Ramos (cell line): Measurements from ENCODE around the gene PDCD4.
"Not testable (repeated sequence)": the region's sequence is repeated elsewhere in the genome, so short reads cannot be mapped to it uniquely, and the experiment has no call there.

ENCODE experiments used
- in situ Hi-C: fragments of 300-500 bp; cut with MboI; formaldehyde crosslinking; loops from one replicate; pipeline ENCODE4 v1.14.3; 2022; ENCODE audit warnings: low sequenced_read_pairs; ENCODE audit not compliant: unreplicated experiment

PDCD4 gene

DNA sequence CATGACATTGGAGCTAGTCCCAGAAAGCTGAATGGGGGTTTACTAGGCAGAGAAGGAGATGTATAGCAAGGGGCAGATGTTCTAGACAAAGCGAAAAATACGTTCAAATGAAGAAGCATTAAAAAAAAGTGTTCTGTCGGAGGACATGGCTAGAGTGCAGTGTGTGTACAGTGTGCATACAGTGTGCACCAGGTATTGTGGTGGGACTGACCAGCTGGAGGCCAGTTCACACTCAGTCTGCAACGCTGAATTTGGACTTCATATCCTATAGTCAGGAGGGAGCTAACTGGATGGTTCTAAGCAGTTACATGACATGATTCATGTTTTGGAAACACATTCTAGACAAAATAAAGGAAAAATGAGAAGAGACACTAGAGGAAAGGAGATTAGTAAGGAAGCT is 38.4 kb downstream of the PDCD4 start:
- in situ Hi-C loops: no loop called here

DNA sequence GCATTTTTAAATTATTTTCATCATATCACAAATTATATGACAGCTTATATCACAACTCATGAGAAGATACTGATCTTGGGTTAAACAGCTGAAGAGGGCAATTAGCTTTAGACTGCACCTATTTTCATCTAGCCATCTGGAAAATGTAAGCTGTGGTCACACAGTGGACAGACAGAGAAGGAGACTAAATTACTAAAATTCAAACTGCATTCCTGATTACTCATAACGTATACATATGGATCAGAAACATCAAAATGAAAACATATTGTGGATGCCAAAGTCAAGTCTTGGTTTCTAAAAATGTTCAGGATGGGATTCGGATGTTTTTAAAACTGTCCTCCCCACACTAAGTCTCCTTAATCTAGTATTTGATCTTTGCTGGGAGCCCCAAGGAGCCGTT is 40.6 kb downstream of the PDCD4 start:
- in situ Hi-C loops: no loop called here

DNA sequence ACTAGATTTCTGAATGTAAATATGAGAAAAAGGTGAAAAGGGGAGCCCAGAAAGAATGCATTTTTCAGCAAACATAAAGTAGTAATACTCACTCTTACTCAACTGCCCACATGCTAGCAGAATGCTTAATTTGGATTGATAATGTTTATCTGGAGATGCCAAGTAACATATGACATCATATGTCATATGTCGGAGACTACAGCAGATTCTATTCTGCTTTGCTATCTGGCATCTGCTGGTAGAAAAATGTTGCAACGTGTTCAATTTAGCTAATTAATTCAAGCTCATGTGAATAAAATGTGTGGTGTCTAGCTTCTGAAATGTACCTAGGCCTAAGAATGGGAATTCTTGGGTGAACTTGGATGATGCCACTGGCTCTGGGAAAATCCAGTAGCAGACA is 42.7 kb downstream of the PDCD4 start:
- in situ Hi-C loops: no loop called here

DNA sequence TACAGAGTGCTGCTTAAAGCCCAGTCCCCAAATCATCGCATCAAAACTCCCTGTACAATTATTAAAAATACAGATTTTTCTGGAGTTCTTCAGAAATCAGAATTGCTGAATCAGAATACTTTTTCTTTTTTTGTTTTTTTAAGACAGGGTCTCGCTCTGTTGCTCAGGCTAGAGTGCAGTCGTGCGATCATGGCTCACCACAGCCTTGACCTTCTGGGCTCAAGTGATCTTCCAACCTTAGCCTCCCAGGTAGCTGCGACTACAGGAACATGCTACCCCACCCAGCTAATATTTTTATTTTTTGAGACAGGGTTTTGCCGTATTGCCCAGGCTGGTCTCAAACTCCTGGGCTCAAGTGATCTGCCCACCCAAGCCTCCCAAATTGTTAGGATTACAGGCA is 43.3 kb downstream of the PDCD4 start:
- in situ Hi-C loops: no loop called here

DNA sequence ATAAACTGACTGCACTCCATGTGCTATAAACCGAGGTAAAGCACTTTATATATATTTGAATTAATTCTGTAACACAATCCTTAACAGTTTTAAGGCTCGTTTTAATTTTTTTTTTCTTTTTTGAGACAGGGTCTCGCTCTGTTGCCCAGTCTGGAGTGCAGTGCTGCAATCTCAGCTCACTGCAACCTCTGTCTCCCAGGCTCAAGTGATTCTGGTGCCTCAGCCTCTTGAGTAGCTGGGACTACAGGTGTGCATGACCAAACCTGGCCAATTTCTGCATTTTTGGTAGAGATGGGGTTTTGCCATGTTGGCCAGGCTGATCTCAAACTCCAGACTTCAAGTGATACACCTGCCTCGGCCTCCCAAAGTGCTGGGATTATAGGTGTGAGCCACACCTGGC is 43.9 kb downstream of the PDCD4 start:
- in situ Hi-C loops: not testable (repeated sequence)

DNA sequence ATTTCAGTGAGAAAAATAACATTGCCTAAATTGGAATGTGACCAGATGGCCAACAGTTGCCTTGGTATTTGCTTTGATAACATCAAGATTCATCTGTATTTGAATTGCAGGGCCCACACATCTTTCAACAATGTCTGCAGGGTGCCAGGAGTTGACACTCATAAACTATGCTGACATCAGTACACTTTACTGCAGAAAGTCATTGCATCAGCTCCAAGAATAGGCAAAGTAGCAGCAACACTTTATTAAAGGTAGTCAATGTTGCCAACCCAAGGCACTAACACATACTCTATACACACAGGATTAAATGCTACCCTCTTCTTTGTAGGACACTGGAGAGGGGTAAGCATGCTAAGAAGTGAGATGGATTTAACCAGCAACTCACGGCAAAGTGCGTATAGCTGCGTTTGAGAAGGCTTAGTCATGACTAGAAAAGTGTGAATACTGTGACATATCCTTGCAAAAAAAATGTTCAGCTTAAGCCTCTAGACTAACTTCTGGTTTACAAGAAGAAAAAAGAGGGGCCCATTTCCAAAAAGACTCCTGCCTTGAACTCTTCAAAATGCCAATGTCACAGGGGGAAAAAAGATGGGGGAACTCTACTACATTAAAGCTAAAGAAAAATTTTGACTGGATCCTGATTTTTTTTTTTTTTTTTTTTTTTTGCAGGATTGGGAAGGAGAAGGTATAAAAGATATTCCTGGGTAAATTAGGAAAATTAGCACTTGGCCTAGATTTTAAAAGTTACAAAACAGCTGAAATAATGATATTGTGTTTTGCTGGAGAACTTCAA is 45.0 kb downstream of the PDCD4 start:
- in situ Hi-C loops: no loop called here

DNA sequence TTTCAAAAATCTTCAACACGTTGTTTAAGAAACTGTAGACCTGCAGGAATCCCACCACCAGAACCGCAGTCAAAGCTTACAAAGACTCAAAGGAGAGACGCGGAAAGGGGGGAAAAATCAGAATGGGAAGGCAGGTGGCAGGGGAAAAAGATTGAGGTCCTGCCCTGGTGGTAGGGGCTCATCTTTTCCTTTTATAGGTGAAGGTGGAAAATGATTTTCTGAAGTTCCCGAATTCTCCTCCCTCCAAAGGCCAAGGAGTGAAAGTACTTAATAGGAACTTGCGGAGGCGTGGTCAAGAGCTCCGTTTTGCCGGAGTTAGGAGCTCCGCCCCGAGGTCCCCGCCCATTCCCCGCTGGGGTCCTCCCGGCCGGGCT is 46.5 kb downstream of the PDCD4 start:
- in situ Hi-C loops: no loop called here

DNA sequence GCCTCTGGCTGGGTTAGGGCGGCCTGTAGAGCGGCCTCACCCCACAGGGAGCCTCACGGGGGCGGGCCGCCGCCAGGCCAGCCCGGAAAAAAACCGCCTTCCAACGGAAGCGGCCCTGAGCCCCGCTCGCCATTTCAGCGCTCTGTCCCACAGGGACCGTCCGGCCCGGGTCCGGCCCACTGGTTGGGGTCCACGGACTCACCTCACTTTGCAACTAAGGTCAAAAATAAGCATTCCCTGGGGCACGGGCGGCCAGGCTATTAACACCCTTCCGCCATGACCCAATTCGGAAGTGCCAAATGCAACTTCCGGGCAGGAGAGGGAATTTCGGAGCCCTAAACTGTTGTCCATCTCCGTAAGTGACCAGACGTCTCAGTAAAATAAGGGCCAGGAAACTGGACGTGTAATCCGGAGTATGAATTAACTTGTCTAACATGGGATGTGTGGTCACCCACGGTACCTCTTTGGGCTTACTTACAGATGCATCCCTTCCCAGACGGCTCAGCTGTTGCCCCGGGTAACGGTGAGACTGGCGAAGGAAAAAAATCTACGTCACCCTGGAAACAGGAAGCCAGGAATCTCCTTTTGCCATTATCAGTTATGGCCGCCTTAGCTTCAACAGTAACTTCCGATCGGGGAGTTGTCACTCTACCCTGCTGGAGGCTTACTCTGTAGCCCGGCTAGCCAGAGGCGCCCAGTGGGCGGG is 47.1 kb downstream of the PDCD4 start, which contains the start of gene BBIP1:
Gene BBIP1, minus strand, starts transcription at position 538 of the 706 bp plus-strand sequence. CDS start 1,023 bp downstream, outside the sequence.
- in situ Hi-C loops: no loop called here

DNA sequence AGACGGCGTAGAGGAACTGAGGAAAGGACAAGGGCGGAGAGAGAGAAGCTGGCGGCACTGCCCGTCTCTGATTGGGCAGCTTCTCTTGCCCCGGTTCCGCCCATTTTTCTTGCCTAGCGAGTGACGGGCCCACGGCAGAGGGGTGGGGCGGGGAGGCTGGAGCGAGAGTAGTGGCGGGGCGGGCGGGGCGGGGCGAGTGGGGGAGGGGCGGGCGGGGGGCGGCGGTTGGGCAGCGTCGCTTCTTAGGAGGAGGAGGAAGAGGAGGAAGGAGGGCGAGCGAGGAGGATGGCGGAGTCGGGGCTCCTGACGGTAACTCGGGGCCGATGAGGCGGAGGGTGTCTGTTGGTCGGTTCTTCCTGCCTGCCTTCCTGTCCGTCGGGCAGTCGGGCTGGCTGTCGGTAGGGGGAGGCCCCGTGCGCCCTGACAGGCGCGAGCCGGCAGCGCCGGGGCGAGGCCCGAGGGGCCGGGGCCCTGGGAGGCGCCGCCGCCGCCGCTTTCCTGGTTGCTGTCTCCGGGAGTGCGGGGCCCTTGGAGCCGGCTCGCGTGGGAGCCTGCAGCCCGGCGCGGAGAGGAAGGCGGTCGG is 47.7 kb downstream of the PDCD4 start, which contains the start of gene SHOC2:
Gene SHOC2, plus strand, starts transcription at position 256 of the 583 bp plus-strand sequence. CDS start 44,755 bp downstream, outside the sequence.
- in situ Hi-C loops: no loop called here

DNA sequence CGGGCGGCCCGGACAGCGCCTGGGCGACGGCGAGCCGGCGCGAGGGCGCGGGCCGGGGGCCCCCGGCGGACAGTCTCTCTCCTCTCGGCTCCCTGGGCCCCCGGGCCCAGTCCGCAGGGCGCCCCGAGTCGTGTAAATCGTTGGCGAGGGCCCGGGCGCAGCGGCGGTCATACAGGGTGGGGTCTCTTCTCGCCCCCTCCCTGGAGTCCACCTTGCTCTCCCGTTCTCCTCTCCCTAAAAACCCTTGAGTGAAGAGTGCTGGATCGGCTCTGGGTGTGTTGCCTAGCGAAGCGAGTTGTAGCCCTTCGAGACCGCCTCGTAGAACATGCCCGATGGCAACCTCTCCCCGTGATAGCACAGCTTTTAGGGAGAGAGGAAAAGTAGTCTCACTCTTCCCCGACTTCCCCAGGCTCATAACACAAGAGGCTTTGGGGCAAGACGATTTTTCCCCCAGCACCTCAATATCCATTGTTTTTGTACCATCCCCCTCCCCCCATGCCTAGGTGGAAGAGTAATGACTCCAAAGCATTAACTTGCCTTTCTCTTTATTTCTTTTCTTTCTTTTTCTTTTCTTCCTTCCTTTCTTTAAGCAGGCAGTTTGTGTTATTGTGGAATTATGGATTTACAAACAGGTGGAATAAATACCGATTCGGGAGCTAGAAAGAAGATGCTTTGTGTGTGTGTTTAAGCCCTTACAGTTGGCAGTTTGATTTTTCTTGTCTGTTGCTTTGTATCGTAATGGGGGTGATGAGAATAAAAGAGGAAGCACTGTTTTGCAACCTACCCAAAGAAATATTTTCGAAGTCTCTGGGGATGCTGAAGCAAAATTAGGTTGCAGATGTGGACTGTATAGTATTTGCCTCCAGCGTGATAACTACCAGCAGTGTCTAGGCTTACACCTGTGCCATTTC is 48.5 kb downstream of the PDCD4 start:
- in situ Hi-C loops: no loop called here

DNA sequence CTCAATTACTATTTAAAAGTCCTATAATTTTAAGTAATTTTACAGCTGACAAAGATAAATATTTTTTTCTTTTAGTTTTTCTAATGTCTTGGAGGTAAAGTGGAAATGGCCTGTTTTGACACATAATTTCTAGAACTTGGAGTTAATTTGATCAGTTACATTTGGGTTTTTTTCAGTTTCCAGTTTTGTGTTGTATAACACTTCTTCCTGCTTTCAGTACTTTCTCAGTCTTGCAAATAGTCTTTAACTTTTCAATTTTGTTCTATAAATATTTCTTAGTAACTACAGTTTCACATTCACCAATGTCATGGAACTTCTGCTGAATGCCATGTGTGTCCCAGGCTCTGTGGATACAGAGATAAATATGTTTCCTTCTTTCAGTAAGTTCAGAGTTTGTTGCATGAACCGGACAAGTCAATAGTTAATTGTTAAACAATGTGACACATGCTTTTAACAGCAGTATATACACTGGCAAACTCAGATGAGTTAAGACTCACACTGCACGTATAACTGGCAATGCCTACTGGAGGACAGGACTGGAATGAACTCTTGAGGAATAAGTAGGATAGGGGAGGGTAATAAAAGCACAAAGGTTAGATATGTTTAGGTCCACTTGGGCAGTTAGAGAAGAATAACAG is 52.2 kb downstream of the PDCD4 start:
- in situ Hi-C loops: no loop called here

DNA sequence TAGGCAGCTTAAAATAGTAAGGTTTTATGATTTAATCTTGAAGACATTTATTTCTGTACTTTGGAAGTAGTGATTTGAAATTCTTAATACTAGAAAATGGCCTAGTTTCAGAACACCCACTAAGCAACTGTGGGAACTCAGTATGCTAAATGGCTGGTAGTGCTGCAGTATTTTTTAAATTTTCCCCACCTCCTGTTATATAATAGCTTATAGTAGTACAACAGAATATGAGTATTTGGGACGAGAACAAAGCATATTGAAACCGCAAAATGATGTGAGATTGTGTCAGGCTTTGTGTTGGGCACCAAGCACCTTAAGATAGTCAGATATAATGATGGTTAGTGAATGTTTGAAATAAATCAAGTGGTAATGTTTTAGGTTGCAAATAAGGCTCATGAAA is 55.7 kb downstream of the PDCD4 start:
- in situ Hi-C loops: no loop called here

DNA sequence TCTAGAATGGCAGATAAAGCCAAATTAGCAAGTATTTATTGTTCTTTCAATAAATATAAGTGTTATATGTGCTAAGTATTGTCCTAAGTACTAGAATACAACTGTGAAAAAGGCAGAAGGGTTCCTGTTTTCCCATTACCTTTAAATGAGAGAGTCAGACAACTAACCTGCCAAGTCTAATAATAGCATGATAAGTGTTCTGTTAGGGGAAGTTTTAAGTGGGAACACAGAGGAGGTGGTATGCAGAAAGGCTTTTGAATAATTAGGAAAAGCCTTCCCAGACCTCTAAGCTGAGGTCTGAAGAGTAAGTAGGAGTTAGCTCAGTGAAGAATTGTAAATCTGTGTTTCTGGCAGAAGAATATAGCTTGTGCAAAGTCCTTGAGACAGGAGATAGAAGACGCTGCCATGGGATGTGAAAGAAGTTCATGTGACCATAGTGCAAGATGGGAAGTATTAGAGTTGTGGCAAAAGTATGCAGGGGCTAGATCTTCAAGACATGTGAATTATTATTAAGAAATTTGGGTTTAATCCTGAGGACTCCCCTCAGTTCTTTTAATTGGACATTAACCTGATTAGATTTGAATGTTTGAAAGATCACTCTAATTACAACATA is 60.1 kb downstream of the PDCD4 start:
- in situ Hi-C loops: no loop called here

DNA sequence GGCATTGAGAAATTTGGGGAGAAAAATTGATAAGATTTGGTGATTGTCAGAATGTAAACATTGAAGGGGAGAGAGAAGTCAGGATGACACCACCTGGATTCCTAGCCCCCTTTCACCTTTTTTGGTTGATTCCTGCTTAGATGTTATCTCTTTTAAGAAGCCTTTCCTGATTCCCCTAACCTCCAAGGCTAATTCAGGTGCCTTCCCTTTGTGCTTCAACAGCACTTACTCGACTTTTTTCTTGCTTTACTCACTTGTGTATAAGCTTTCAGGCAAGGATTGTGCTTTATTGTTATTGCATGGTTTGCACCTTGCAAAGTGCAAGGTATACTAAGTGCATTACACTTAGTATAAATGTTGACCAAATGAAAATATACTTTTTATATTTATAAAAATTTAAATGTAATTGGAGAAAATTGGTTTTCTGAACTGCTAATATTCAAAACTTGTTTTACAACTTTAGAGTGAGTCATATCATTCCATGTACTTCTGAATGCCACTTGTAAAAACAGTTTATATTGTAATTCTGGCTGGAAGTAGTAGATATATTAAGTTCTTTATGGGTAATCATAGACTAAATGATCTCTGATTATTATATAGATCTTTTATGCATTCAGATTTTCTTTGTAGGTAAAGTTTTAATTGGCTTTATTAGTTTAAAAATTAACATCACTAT is 60.9 kb downstream of the PDCD4 start:
- in situ Hi-C loops: no loop called here

DNA sequence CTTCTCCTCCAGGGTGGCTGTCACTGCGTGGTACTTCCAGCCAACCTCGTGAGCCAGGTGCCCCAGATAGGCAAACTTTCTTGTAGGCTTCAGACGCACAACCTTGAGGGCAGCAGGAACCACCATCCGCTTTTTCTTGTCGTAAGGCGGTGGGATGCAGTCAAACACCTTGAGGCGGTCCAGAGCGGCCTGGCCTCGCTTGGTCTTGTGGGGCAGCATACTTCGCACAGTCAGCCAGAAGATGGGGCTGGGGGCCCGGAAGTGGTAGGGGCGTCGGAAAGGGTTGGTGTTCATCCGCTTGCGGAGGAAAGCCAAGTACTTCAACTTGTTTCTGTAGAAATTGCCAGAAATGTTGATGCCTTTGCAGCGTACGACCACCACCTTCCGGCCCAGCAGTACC is 65.0 kb downstream of the PDCD4 start:
- in situ Hi-C loops: no loop called here

DNA sequence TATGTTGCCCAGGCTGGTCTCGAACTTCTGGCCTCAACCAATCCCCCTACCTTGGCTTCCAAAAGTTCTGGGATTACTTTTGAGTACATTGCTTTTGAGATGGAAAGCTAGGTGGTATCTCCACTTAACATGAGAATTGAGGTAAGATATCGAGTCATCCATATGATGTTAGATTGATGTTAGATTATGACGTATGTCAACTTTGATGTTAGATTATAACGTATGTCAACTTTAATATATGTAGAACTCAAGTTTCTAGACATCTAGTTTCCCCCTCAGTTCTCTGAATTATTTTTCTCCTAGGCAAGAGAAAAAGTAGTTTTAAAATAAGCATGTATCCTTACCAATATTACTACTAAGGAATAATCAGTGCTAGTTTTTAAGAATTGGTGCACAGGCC is 67.7 kb downstream of the PDCD4 start:
- in situ Hi-C loops: no loop called here

DNA sequence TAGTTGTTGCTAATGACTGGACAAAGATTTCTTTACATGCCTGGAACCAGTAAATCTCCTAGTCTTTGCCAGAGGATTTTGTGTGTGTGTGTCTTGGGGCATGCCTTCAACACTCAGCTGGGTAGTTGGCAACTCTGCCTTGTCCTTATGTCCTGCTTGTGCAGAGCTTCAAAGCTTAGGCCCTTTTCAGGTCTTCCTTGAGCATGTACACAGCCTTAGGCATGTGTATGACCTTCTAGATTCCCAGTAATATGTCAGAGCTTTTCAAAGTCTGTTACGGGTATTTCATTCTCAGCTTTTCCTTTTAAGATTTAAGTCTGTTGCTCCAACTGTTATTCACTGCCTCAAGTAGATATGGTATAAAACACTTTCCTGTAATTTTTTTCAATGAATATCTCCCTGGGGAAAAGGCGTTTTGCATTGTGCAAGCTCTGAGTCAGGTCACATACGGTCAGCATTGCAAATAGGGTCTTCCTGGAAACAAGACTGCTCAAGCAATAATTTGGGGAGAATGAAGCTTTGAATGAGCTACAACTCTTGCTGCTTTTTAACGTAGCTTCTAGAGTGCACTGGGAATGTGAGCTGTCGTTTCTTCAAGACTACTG is 73.2 kb downstream of the PDCD4 start:
- in situ Hi-C loops: no loop called here

DNA sequence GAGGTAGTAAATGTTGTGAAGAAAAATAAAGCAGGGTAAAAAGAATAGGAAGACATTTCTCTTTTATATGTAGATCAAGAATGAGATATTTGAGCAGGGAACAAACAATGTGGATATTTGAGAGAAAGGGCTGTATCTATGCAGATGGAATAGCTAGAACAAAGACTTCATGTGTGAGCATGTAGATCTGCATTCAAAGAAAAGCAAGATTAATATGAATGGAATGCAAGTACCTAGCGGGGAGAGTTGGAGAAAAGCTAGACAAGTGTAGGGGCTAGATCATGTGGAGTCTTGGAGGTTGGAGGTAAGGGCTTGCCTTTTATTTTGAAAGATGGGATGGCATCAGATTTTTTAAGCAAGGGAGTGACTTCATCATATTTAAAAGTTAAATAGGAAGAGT is 74.8 kb downstream of the PDCD4 start:
- in situ Hi-C loops: no loop called here
